Fibroblast of lung (primary cell): ENCODE results near the gene RIPOR3. TPM values are rescaled to one million over a fixed set of nuclear protein-coding genes. Genes with fewer than 3 reads are reported as not detected.
A peak's percentile ranks its signal among the peaks of the same experiment; 100 is the strongest.
"Not testable (repeated sequence)": the region's sequence is repeated elsewhere in the genome, so short reads cannot be mapped to it uniquely, and the experiment has no call there.

Source experiments
- DNase-seq, 2 donors: peaks; one replicate each; pipeline versions ENCODE4 v3.0.0 to v3.0.0-alpha.2; 2010; ENCODE audit warnings: low read depth in 2 of 2
- H2AFZ ChIP-seq: 2 replicates; pipeline ENCODE4 v1.5.1; 2012; ENCODE audit warnings: low read length, control low read depth, inconsistent platforms
- H3K27ac ChIP-seq: 2 replicates; pipeline ENCODE4 v1.5.1; 2011; ENCODE audit warnings: low read length, control low read depth; ENCODE audit not compliant: insufficient read depth
- H3K27me3 ChIP-seq: 2 replicates; pipeline ENCODE4 v1.5.1; 2011; ENCODE audit warnings: mild to moderate bottlenecking, low read length; ENCODE audit not compliant: control insufficient read depth, insufficient read depth
- H3K36me3 ChIP-seq: 2 replicates; pipeline ENCODE4 v1.5.1; 2011; ENCODE audit warnings: low read length; ENCODE audit not compliant: control insufficient read depth, insufficient read depth
- H3K4me1 ChIP-seq: 2 replicates; pipeline ENCODE4 v1.5.1; 2011; ENCODE audit warnings: low read length; ENCODE audit not compliant: control insufficient read depth, insufficient read depth; ENCODE audit errors: extremely low read depth
- H3K4me2 ChIP-seq: 2 replicates; pipeline ENCODE4 v1.5.1; 2011; ENCODE audit warnings: low read length, control low read depth; ENCODE audit not compliant: insufficient read depth; ENCODE audit errors: extremely low read depth
- H3K4me3 ChIP-seq, 4 experiments: fragments of 200-600 bp in 1 of 4; sonication (generic) in 1 of 4; replicated peaks in 1 of 4; 2 replicates each; pipeline ENCODE4 v1.5.1; 2011 to 2016; ENCODE audit warnings: low read length in 4 of 4, low read depth in 3 of 4, mild to moderate bottlenecking in 3 of 4, control low read depth in 2 of 4, inconsistent platforms in 1 of 4, mixed read lengths in 1 of 4; ENCODE audit not compliant: insufficient read depth in 1 of 4; ENCODE audit errors: control extremely low read depth in 1 of 4
- H3K79me2 ChIP-seq: 2 replicates; pipeline ENCODE4 v1.5.1; 2012; ENCODE audit warnings: mild to moderate bottlenecking, low read length, inconsistent platforms; ENCODE audit not compliant: control insufficient read depth, insufficient read depth
- H3K9ac ChIP-seq: 2 replicates; pipeline ENCODE4 v1.5.1; 2011; ENCODE audit warnings: mild to moderate bottlenecking, low read length, control low read depth; ENCODE audit not compliant: insufficient read depth
- H3K9me3 ChIP-seq: 2 replicates; pipeline ENCODE4 v1.5.1; 2012; ENCODE audit warnings: low read depth, low read length; ENCODE audit not compliant: control insufficient read depth, insufficient read depth
- H4K20me1 ChIP-seq: 2 replicates; pipeline ENCODE4 v1.5.1; 2011; ENCODE audit warnings: low read length; ENCODE audit not compliant: control insufficient read depth, insufficient read depth; ENCODE audit errors: extremely low read depth
- CTCF ChIP-seq, 2 donors: IDR thresholded peaks in 1 of 2; conservative IDR thresholded peaks in 1 of 2; 1 replicate in 1 of 2; 2 replicates in 1 of 2; pipeline ENCODE4 v1.5.1; 2011 to 2012; ENCODE audit warnings: low read length in 2 of 2, control low read depth in 1 of 2, inconsistent platforms in 1 of 2, low read depth in 1 of 2, mild to moderate bottlenecking in 1 of 2
- EZH2 ChIP-seq: IDR thresholded peaks from 2 replicates; pipeline ENCODE4 v1.5.1; 2012; ENCODE audit warnings: low read length, control low read depth, mild to moderate bottlenecking; ENCODE audit errors: missing control alignments
- polyA plus RNA-seq, 2 donors: library from polyadenylated mRNA; depleted of rRNA in 1 of 2; stranded (reverse) in 1 of 2; unstranded in 1 of 2; fragments of >200 nt; gene quantifications; 2 replicates each; pipeline ENCODE4 v1.2.1, GENCODE V29; 2011 to 2012; ENCODE audit warnings: missing spikeins in 1 of 2
- total RNA-seq: library from RNA; depleted of rRNA; stranded (reverse); fragments of >200 nt; gene quantifications from 2 replicates; pipeline ENCODE4 v1.2.1, GENCODE V29; 2014

Gene RIPOR3
- total and polyA plus RNA-seq, 2 donors (not counting 1 experiment from before 2014, with no cell fraction given) = 2.0 to 4.1 TPM

GRCh38 chr20:50645253-50646068 lies 45.9 kb downstream of the RIPOR3 start:
- DNase-seq = peak; percentile 97 to 99
- Histone ChIP-seq H3K4me2 (peak overlapping the region; percentile 52), H2AFZ (peak overlapping the region; percentile 40), H3K4me1 (peaks cover 15% of the 10 kb centered on the region), H4K20me1 (no peaks in the 10 kb centered on the region), H3K4me3 (no peak overlapping the region), H3K79me2 (no peaks in the 10 kb centered on the region), H3K36me3 (no peaks in the 10 kb centered on the region), H3K9ac (peak overlapping the region; percentile 59), H3K27ac (peak overlapping the region; percentile 85), H3K27me3 (no peaks in the 10 kb centered on the region), H3K9me3 (no peaks in the 10 kb centered on the region)
- TF ChIP-seq EZH2 = no peak
- TF ChIP-seq CTCF (conservative IDR thresholded peaks at IDR 0.05 in 1 of 2, IDR thresholded peaks at IDR 0.05 in 1 of 2; ENCODE audit: low read depth in 1 of 2, low read length in 2 of 2) = peak in 1 of 2 donors; percentile 17

- no peak for DNase-seq
- Histone ChIP-seq H4K20me1 (no peaks in the 10 kb centered on the region), H3K4me2 (no peak overlapping the region), H3K27me3 (no peaks in the 10 kb centered on the region), H3K9ac (no peak overlapping the region), H3K4me3 (no peak overlapping the region), H3K27ac (no peak overlapping the region), H3K4me1 (peaks cover 17% of the 10 kb centered on the region), H3K79me2 (no peaks in the 10 kb centered on the region), H3K9me3 (no peaks in the 10 kb centered on the region), H3K36me3 (no peaks in the 10 kb centered on the region), H2AFZ (no peak overlapping the region)
- TF ChIP-seq CTCF (conservative IDR thresholded peaks at IDR 0.05 in 1 of 2, IDR thresholded peaks at IDR 0.05 in 1 of 2; ENCODE audit: low read depth in 1 of 2, low read length in 2 of 2) (no peak), EZH2 (no peak)
Measured at GRCh38 chr20:50642288-50642803, 49.0 kb downstream of the RIPOR3 start.

- H3K4me1 ChIP-seq = peaks cover 21% of the 10 kb centered on the region
- H3K9me3 ChIP-seq, H3K79me2 ChIP-seq, H3K27ac ChIP-seq, H3K4me2 ChIP-seq, DNase-seq, H3K9ac ChIP-seq, H2AFZ ChIP-seq, H4K20me1 ChIP-seq, H3K27me3 ChIP-seq, H3K4me3 ChIP-seq, H3K36me3 ChIP-seq: not testable (repeated sequence)
Measured at GRCh38 chr20:50641625-50642287, 49.6 kb downstream of the RIPOR3 start.

GRCh38 chr20:50639971-50640711 lies 51.2 kb downstream of the RIPOR3 start:
- H2AFZ ChIP-seq, H3K9me3 ChIP-seq, H3K27me3 ChIP-seq, H3K27ac ChIP-seq, H3K4me3 ChIP-seq, H3K79me2 ChIP-seq, H3K4me2 ChIP-seq, DNase-seq, H4K20me1 ChIP-seq, H3K9ac ChIP-seq, H3K36me3 ChIP-seq: not testable (repeated sequence)
- H3K4me1 ChIP-seq = peaks cover 19% of the 10 kb centered on the region
